ENCODE measurements around the gene NCAN. TPM values are rescaled to one million over a fixed set of nuclear protein-coding genes. Genes with fewer than 3 reads are reported as not detected.

The NCAN gene
- total and polyA plus RNA-seq, 9 of the 15 experiments (the other 6 are each of a cell fraction or from before 2014, with no cell fraction given) = 0.04 TPM; not detected in 8

- peak in 1 of 4 experiments; percentile 18 for DNase-seq (ENCODE audit: extremely low read depth in 1 of 4, low spot score in 3 of 4)
- FAIRE-seq = peak; percentile 49
- no peak for ATAC-seq
- Histone ChIP-seq H3K4me1 (replicated peaks in 1 of 2; ENCODE audit: control insufficient read depth in 2 of 2, insufficient read depth in 2 of 2, low read length in 2 of 2) (no peaks in the 10 kb centered on the region; a peak in 1 of 5 replicates), H3K27ac (ENCODE audit: extremely low read depth, low read depth, low read length) (no peak overlapping the region), H2AFZ (ENCODE audit: low read depth, low read length) (no peak overlapping the region), H3K9ac (ENCODE audit: insufficient read depth in 1 of 2, low read depth in 2 of 2, low read length in 2 of 2) (no peak overlapping the region; a peak in 1 of 4 replicates), H3K9me1 (ENCODE audit: control insufficient read depth, insufficient read depth, low read length) (no peaks in the 10 kb centered on the region), H3K4me2 (ENCODE audit: insufficient read depth, low read length) (no peak overlapping the region), H3K36me3 (ENCODE audit: control insufficient read depth, insufficient read depth, low read length) (peaks cover 63% of the 10 kb centered on the region), H4K20me1 (replicated peaks; ENCODE audit: control insufficient read depth, insufficient read depth, low read length) (no peaks in the 10 kb centered on the region), H3K4me3 (no peak overlapping the region), H3K9me3 (replicated peaks; ENCODE audit: control insufficient read depth, insufficient read depth, low read depth, low read length) (no peaks in the 10 kb centered on the region), H3K79me2 (ENCODE audit: control insufficient read depth, insufficient read depth, low read length) (no peaks in the 10 kb centered on the region), H3K27me3 (ENCODE audit: control insufficient read depth in 2 of 2, insufficient read depth in 2 of 2, low read length in 2 of 2) (no peaks in the 10 kb centered on the region)
- ChIA-PET CTCF (ENCODE audit: low intra/inter-chr PET ratio) (no interaction called here), POLR2A (interaction anchor here (0.9 to 1.3 kb wide), 3 partner anchors 13 to 82 kb away, joined by 3 to 5 read pairs (median 4); partner anchors contain the start of gene NR2C2AP)
- intact Hi-C loops (cut with micrococcal nuclease) (no loop called here), in situ Hi-C loops (cut with MboI) (no loop called here)
- BruUV-seq (replicated peaks) = no TSS peak
- 65% methylated on average over 10 of the region's 10 CpGs for WGBS (ENCODE audit: insufficient coverage, low coverage, missing lambda C conversion rate)
- TF ChIP-seq RBFOX2 (IDR thresholded peaks at IDR 0.05; ENCODE audit: low read depth, low read length) (no peak), CBFA2T3 (IDR thresholded peaks at IDR 0.05) (peak; percentile 53; the same call in 1 of the 2 replicates), U2AF2 (optimal IDR thresholded peaks at IDR 0.05; ENCODE audit: low read depth, low read length) (no peak)
Measured at GRCh38 chr19:19285686-19286085, 73.9 kb downstream of the NCAN start.

- WGBS (ENCODE audit: insufficient coverage, low coverage, missing lambda C conversion rate) = 96% methylated on average over 2 of the region's 5 CpGs
- Histone ChIP-seq H2AFZ (ENCODE audit: low read depth, low read length) (no peak overlapping the region), H3K4me2 (ENCODE audit: insufficient read depth, low read length) (no peak overlapping the region), H3K4me3 (no peak overlapping the region), H3K36me3 (ENCODE audit: control insufficient read depth, insufficient read depth, low read length) (peaks cover 66% of the 10 kb centered on the region; the same call in 2 of the 3 replicates), H3K27me3 (ENCODE audit: control insufficient read depth in 2 of 2, insufficient read depth in 2 of 2, low read length in 2 of 2) (no peaks in the 10 kb centered on the region), H4K20me1 (replicated peaks; ENCODE audit: control insufficient read depth, insufficient read depth, low read length) (no peaks in the 10 kb centered on the region), H3K79me2 (ENCODE audit: control insufficient read depth, insufficient read depth, low read length) (no peaks in the 10 kb centered on the region; the same call in 2 of the 3 replicates), H3K4me1 (replicated peaks in 1 of 2; ENCODE audit: control insufficient read depth in 2 of 2, insufficient read depth in 2 of 2, low read length in 2 of 2) (peaks cover 0 to 6% of the 10 kb centered on the region in 2 experiments; a peak in 2 of 5 replicates), H3K9ac (ENCODE audit: insufficient read depth in 1 of 2, low read depth in 2 of 2, low read length in 2 of 2) (no peak overlapping the region), H3K9me1 (ENCODE audit: control insufficient read depth, insufficient read depth, low read length) (no peaks in the 10 kb centered on the region), H3K9me3 (replicated peaks; ENCODE audit: control insufficient read depth, insufficient read depth, low read depth, low read length) (no peaks in the 10 kb centered on the region), H3K27ac (ENCODE audit: extremely low read depth, low read depth, low read length) (no peak overlapping the region)
- ATAC-seq (no peak), DNase-seq (ENCODE audit: extremely low read depth in 1 of 4, low spot score in 3 of 4) (no peak), FAIRE-seq (no peak)
- ChIA-PET CTCF (ENCODE audit: low intra/inter-chr PET ratio) (interaction anchor here (0.6 kb wide), 1 partner anchor 431 kb away, joined by 3 read pairs; no protein-coding TSS in a partner anchor), POLR2A (no interaction called here)
- TF ChIP-seq ZNF445 (CRISPR knock-in tag; IDR thresholded peaks at IDR 0.05; ENCODE audit: low read depth) = peak; percentile 85
- 0 out of 2 replicates have a peak, but pooled peaks have one; percentile 38 for TF ChIP-seq TRIM28 (IDR thresholded peaks at IDR 0.05)
- peak in 1 of 2 experiments; percentile 75; a peak in 1 of 3 replicates for TF ChIP-seq CBX3 (IDR thresholded peaks at IDR 0.05; ENCODE audit: borderline replicate concordance in 1 of 2, low read length in 2 of 2)
- no peak for TF ChIP-seq HCFC1 (IDR thresholded peaks at IDR 0.05; ENCODE audit: low read depth, low read length)
- no peak for TF ChIP-seq ZNF717 (CRISPR knock-in tag; IDR thresholded peaks at IDR 0.05)
- peak; percentile 93 for TF ChIP-seq ZNF324 (CRISPR knock-in tag; IDR thresholded peaks at IDR 0.05)
- no peak for TF ChIP-seq ERF (CRISPR knock-in tag; IDR thresholded peaks at IDR 0.05)
- BruUV-seq (replicated peaks) = no TSS peak
- intact Hi-C loops (cut with micrococcal nuclease) = no loop called here
- in situ Hi-C loops (cut with MboI) = no loop called here
Measured at GRCh38 chr19:19292607-19293006, 80.8 kb downstream of the NCAN start.

Measured in K562 (cell line).